Keratinocyte (primary cell): ENCODE data around the gene KBTBD3. TPM values are rescaled to one million over a fixed set of nuclear protein-coding genes. Genes with fewer than 3 reads are reported as not detected.
A peak's percentile ranks its signal among the peaks of the same experiment; 100 is the strongest.

Experiments
- DNase-seq: peaks from one replicate; pipeline ENCODE4 v3.0.0-alpha.2; 2011; ENCODE audit warnings: low read depth, missing footprints, low spot score
- FAIRE-seq: peaks from 2 replicates; lab custom pipeline; 2011; peaks lifted over from hg19 to GRCh38; lab: Jason Lieb, UNC
- H2AFZ ChIP-seq: 2 replicates; pipeline ENCODE4 v1.6.0; 2012; ENCODE audit warnings: low read length, control low read depth, inconsistent platforms; ENCODE audit not compliant: control insufficient read depth
- H3K27ac ChIP-seq: 2 replicates; pipeline ENCODE4 v1.5.1; 2011; ENCODE audit warnings: low read length; ENCODE audit not compliant: control insufficient read depth, insufficient read depth
- H3K27me3 ChIP-seq: 3 replicates; pipeline ENCODE4 v1.6.0; 2011; ENCODE audit warnings: low read length; ENCODE audit not compliant: control insufficient read depth, insufficient read depth; ENCODE audit errors: extremely low read depth
- H3K36me3 ChIP-seq, 2 experiments: 2 replicates in 1 of 2; 3 replicates in 1 of 2; pipeline ENCODE4 v1.5.1; 2011; ENCODE audit warnings: low read length in 2 of 2, mild to moderate bottlenecking in 1 of 2; ENCODE audit not compliant: control insufficient read depth in 2 of 2, insufficient read depth in 2 of 2; ENCODE audit errors: extremely low read depth in 1 of 2
- H3K4me1 ChIP-seq: 3 replicates; pipeline ENCODE4 v1.5.1; 2011; ENCODE audit warnings: low read length; ENCODE audit not compliant: control insufficient read depth, insufficient read depth; ENCODE audit errors: extremely low read depth
- H3K4me2 ChIP-seq: 3 replicates; pipeline ENCODE4 v1.6.0; 2011; ENCODE audit warnings: low read depth, low read length; ENCODE audit not compliant: control insufficient read depth, insufficient read depth; ENCODE audit errors: extremely low read depth
- H3K4me3 ChIP-seq, 3 experiments: fragments of 200-600 bp in 1 of 3; sonication (generic) in 1 of 3; 2 replicates in 2 of 3; 3 replicates in 1 of 3; pipeline ENCODE4 v1.5.1; 2011 to 2016; ENCODE audit warnings: low read length in 3 of 3, mild to moderate bottlenecking in 3 of 3, control low read depth in 2 of 3, inconsistent platforms in 1 of 3, low read depth in 1 of 3, mixed read lengths in 1 of 3, mixed run types in 1 of 3, moderate library complexity in 1 of 3; ENCODE audit not compliant: control insufficient read depth in 2 of 3, insufficient read depth in 2 of 3; ENCODE audit errors: extremely low read depth in 1 of 3
- H3K79me2 ChIP-seq: 2 replicates; pipeline ENCODE4 v1.6.0; 2012; ENCODE audit warnings: low read length; ENCODE audit not compliant: control insufficient read depth, insufficient read depth
- H3K9ac ChIP-seq: 3 replicates; pipeline ENCODE4 v1.6.0; 2011; ENCODE audit warnings: low read length; ENCODE audit not compliant: control insufficient read depth, insufficient read depth; ENCODE audit errors: extremely low read depth
- H3K9me1 ChIP-seq: 3 replicates; pipeline ENCODE4 v1.6.0; 2011; ENCODE audit warnings: low read length; ENCODE audit not compliant: control insufficient read depth, insufficient read depth; ENCODE audit errors: extremely low read depth
- H3K9me3 ChIP-seq: 2 replicates; pipeline ENCODE4 v1.5.1; 2012; ENCODE audit warnings: low read depth, low read length; ENCODE audit not compliant: control insufficient read depth
- H4K20me1 ChIP-seq: 3 replicates; pipeline ENCODE4 v1.6.0; 2011; ENCODE audit warnings: low read length; ENCODE audit not compliant: control insufficient read depth, insufficient read depth; ENCODE audit errors: extremely low read depth
- CTCF ChIP-seq, 3 experiments: IDR thresholded peaks in 1 of 3; conservative IDR thresholded peaks in 1 of 3; optimal IDR thresholded peaks in 1 of 3; 2 replicates in 2 of 3; 3 replicates in 1 of 3; pipeline versions ENCODE3 to v1.5.1; 2011; ENCODE audit warnings: low read length in 3 of 3, mild to moderate bottlenecking in 3 of 3, moderate library complexity in 2 of 3, control low read depth in 1 of 3, inconsistent platforms in 1 of 3; ENCODE audit not compliant: insufficient read depth in 2 of 3; ENCODE audit errors: extremely low read depth in 1 of 3
- EZH2 ChIP-seq: IDR thresholded peaks from one replicate; pipeline ENCODE4 v1.6.1; 2012; ENCODE audit warnings: inconsistent platforms, mild to moderate bottlenecking, low read length, moderate library complexity
- dilution Hi-C: fragments of 300-500 bp; cut with MboI; formaldehyde crosslinking; loops from one replicate; pipeline ENCODE4 v1.7.0; 2020; ENCODE audit warnings: low sequenced_read_pairs; ENCODE audit not compliant: extremely low pct_ligation_motif_present
- polyA plus RNA-seq, 5 experiments: library from polyadenylated mRNA; depleted of rRNA in 3 of 5; stranded (reverse) in 3 of 5; stranded (forward) in 1 of 5; unstranded in 1 of 5; fragments of >200 nt; gene quantifications; 1 replicate in 1 of 5; 2 replicates in 3 of 5; 3 replicates in 1 of 5; pipeline versions ENCODE4 v1.2.1 to v1.2.3, GENCODE V29; 2011 to 2012; ENCODE audit warnings: missing spikeins in 2 of 5, low read depth in 1 of 5, low replicate concordance in 1 of 5

KBTBD3 gene
- polyA plus RNA-seq, 1 donor (not counting 4 experiments of a cell fraction or from before 2014, with no cell fraction given): 8.9 TPM

- dilution Hi-C loops: no loop called here
- TF ChIP-seq CTCF (optimal IDR thresholded peaks at IDR 0.05 in 1 of 3, IDR thresholded peaks at IDR 0.05 in 1 of 3, conservative IDR thresholded peaks at IDR 0.05 in 1 of 3; ENCODE audit: extremely low read depth in 1 of 3, insufficient read depth in 2 of 3, low read length in 3 of 3): no peak
- no peak for FAIRE-seq
- peaks cover 3 to 6% of the 10 kb centered on the region in 2 experiments for H3K36me3 ChIP-seq
- peaks cover 23% of the 10 kb centered on the region for H3K4me1 ChIP-seq
- H3K9ac ChIP-seq: no peak overlapping the region
- peaks cover 73% of the 10 kb centered on the region for H3K79me2 ChIP-seq
- DNase-seq: no peak
- no peak overlapping the region for H3K27ac ChIP-seq
- H3K9me1 ChIP-seq: no peaks in the 10 kb centered on the region
- H3K9me3 ChIP-seq: no peaks in the 10 kb centered on the region
- no peak overlapping the region for H3K4me3 ChIP-seq
- H2AFZ ChIP-seq: no peak overlapping the region
- H3K4me2 ChIP-seq: peak overlapping the region; percentile 58
- H4K20me1 ChIP-seq: no peaks in the 10 kb centered on the region
- no peaks in the 10 kb centered on the region for H3K27me3 ChIP-seq
Observed at GRCh38 chr11:106086850-106087249, 9.7 kb upstream of the KBTBD3 start.

GRCh38 chr11:106086135-106086534, 9.0 kb upstream of the KBTBD3 start:
- no peak for FAIRE-seq
- Histone ChIP-seq H3K27me3 (no peaks in the 10 kb centered on the region), H3K27ac (no peak overlapping the region), H3K36me3 (peaks cover 3 to 9% of the 10 kb centered on the region in 2 experiments), H3K9ac (no peak overlapping the region), H3K79me2 (peaks cover 77% of the 10 kb centered on the region), H2AFZ (no peak overlapping the region), H3K4me2 (no peak overlapping the region), H3K9me3 (no peaks in the 10 kb centered on the region), H3K4me1 (peaks cover 16% of the 10 kb centered on the region), H3K9me1 (no peaks in the 10 kb centered on the region), H4K20me1 (no peaks in the 10 kb centered on the region), H3K4me3 (no peak overlapping the region)
- dilution Hi-C loops: no loop called here
- TF ChIP-seq CTCF (optimal IDR thresholded peaks at IDR 0.05 in 1 of 3, IDR thresholded peaks at IDR 0.05 in 1 of 3, conservative IDR thresholded peaks at IDR 0.05 in 1 of 3; ENCODE audit: extremely low read depth in 1 of 3, insufficient read depth in 2 of 3, low read length in 3 of 3) (no peak), EZH2 (no peak)
- DNase-seq: no peak
